GM19455 (cell line): ENCODE measurements around the gene EID3.
"Not testable (repeated sequence)": the region's sequence is repeated elsewhere in the genome, so short reads cannot be mapped to it uniquely, and the experiment has no call there.

Source experiments
- ATAC-seq: cut with Tn5 transposase; IDR thresholded peaks from one replicate; pipeline ENCODE4 v1.9.1; 2021; ENCODE audit not compliant: unreplicated experiment

The EID3 gene

GRCh38 chr12:104310751-104311633 lies 7.5 kb downstream of the EID3 start:
- ATAC-seq = no peak

- no peak for ATAC-seq
Observed at GRCh38 chr12:104312202-104312601, 8.7 kb downstream of the EID3 start.

GRCh38 chr12:104312654-104313053 lies 9.1 kb downstream of the EID3 start:
- ATAC-seq = no peak

GRCh38 chr12:104313568-104314241 lies 10.2 kb downstream of the EID3 start:
- no peak for ATAC-seq

- no peak for ATAC-seq
Observed at GRCh38 chr12:104314242-104314614, 10.7 kb downstream of the EID3 start.

GRCh38 chr12:104315326-104316224 lies 12.0 kb downstream of the EID3 start:
- ATAC-seq = no peak

- ATAC-seq = no peak
Observed at GRCh38 chr12:104316936-104317335, 13.4 kb downstream of the EID3 start.

GRCh38 chr12:104317538-104318210 lies 14.1 kb downstream of the EID3 start:
- no peak for ATAC-seq

GRCh38 chr12:104319028-104319427 lies 15.5 kb downstream of the EID3 start:
- ATAC-seq = no peak

GRCh38 chr12:104319918-104320626 lies 16.5 kb downstream of the EID3 start:
- no peak for ATAC-seq

- no peak for ATAC-seq
Observed at GRCh38 chr12:104320627-104321024, 17.1 kb downstream of the EID3 start.

GRCh38 chr12:104321949-104322348 lies 18.4 kb downstream of the EID3 start:
- ATAC-seq = no peak

- ATAC-seq = not testable (repeated sequence)
Observed at GRCh38 chr12:104322533-104322932, 19.0 kb downstream of the EID3 start.

GRCh38 chr12:104323899-104324298 lies 20.4 kb downstream of the EID3 start:
- ATAC-seq = no peak

- ATAC-seq = not testable (repeated sequence)
Observed at GRCh38 chr12:104328278-104328677, 24.7 kb downstream of the EID3 start.

- no peak for ATAC-seq
Observed at GRCh38 chr12:104328790-104329189, 25.3 kb downstream of the EID3 start.

- no peak for ATAC-seq
Observed at GRCh38 chr12:104329707-104330532, 26.4 kb downstream of the EID3 start.

- no peak for ATAC-seq
Observed at GRCh38 chr12:104331376-104331775, 27.8 kb downstream of the EID3 start.

- ATAC-seq = not testable (repeated sequence)
Observed at GRCh38 chr12:104332273-104332672, 28.7 kb downstream of the EID3 start.
